ENCODE results near the gene STON2.
"Not testable (repeated sequence)": the region's sequence is repeated elsewhere in the genome, so short reads cannot be mapped to it uniquely, and the experiment has no call there.

DNA sequence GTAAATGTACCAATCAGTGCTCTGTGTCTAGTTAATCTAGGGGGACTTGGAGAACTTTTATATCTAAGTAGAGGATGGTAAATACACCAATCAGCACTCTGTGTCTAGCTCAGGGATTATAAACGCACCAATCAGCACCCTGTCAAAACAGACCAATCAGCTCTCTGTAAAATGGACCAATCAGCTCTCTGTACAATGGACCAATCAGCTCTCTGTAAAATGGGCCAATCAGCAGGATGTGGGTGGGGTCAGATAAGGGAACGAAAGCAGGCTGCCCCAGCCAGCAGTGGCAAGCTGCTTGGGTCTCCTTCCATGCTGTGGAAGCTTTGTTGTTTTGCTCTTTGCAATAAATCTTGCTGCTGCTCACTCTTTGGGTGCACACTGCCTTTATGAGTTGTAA is 163.3 kb downstream of the STON2 start:
- TF ChIP-seq, protein P1, sequence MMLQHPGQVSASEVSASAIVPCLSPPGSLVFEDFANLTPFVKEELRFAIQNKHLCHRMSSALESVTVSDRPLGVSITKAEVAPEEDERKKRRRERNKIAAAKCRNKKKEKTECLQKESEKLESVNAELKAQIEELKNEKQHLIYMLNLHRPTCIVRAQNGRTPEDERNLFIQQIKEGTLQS (IDR thresholded peaks at IDR 0.05; ENCODE audit: insufficient read depth, low read depth, low read length), result not testable (repeated sequence)
- TF ChIP-seq, protein P2, sequence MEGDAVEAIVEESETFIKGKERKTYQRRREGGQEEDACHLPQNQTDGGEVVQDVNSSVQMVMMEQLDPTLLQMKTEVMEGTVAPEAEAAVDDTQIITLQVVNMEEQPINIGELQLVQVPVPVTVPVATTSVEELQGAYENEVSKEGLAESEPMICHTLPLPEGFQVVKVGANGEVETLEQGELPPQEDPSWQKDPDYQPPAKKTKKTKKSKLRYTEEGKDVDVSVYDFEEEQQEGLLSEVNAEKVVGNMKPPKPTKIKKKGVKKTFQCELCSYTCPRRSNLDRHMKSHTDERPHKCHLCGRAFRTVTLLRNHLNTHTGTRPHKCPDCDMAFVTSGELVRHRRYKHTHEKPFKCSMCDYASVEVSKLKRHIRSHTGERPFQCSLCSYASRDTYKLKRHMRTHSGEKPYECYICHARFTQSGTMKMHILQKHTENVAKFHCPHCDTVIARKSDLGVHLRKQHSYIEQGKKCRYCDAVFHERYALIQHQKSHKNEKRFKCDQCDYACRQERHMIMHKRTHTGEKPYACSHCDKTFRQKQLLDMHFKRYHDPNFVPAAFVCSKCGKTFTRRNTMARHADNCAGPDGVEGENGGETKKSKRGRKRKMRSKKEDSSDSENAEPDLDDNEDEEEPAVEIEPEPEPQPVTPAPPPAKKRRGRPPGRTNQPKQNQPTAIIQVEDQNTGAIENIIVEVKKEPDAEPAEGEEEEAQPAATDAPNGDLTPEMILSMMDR (IDR thresholded peaks at IDR 0.05; ENCODE audit: control extremely low read depth in 1 of 3, insufficient read depth in 1 of 3, low read depth in 1 of 3, low read length in 3 of 3), result not testable (repeated sequence)
- TF ChIP-seq, protein P3, sequence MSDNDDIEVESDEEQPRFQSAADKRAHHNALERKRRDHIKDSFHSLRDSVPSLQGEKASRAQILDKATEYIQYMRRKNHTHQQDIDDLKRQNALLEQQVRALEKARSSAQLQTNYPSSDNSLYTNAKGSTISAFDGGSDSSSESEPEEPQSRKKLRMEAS (IDR thresholded peaks at IDR 0.05), result not testable (repeated sequence)
- not testable (repeated sequence) for TF ChIP-seq SP1 (IDR thresholded peaks at IDR 0.05; ENCODE audit: low read depth, low read length); CBX8 (IDR thresholded peaks at IDR 0.05; ENCODE audit: borderline replicate concordance, low read depth, low read length); SIN3A (conservative IDR thresholded peaks at IDR 0.05 in 1 of 2, IDR thresholded peaks at IDR 0.05 in 1 of 2; ENCODE audit: low read depth in 1 of 2, low read length in 2 of 2); POLR2A (IDR thresholded peaks at IDR 0.05; ENCODE audit: control extremely low read depth in 1 of 2, low read depth in 2 of 2, low read length in 2 of 2)

All from H1 (cell line).